Suprapubic skin (tissue), 4 donors: ENCODE results near the gene DUOX2. TPM values are rescaled to one million over a fixed set of nuclear protein-coding genes. Genes with fewer than 3 reads are reported as not detected.
"Not testable (repeated sequence)": the region's sequence is repeated elsewhere in the genome, so short reads cannot be mapped to it uniquely, and the experiment has no call there.

Source experiments
- DNase-seq, 2 donors: peaks; one replicate each; pipeline ENCODE4 v3.0.0-alpha.2; 2019; ENCODE audit warnings: low spot score in 2 of 2
- H3K27ac ChIP-seq: fragments of 200-600 bp; sonication (generic); one replicate; pipeline ENCODE4 v1.5.1; 2019
- H3K27me3 ChIP-seq: fragments of 200-600 bp; sonication (generic); one replicate; pipeline ENCODE4 v1.5.1; 2019
- H3K36me3 ChIP-seq: fragments of 200-600 bp; sonication (generic); one replicate; pipeline ENCODE4 v1.5.1; 2019
- H3K4me1 ChIP-seq: fragments of 200-600 bp; sonication (generic); one replicate; pipeline ENCODE4 v1.5.1; 2019
- H3K4me3 ChIP-seq: fragments of 200-600 bp; sonication (generic); one replicate; pipeline ENCODE4 v1.5.1; 2019; ENCODE audit warnings: mild to moderate bottlenecking
- H3K9me3 ChIP-seq: fragments of 200-600 bp; sonication (generic); one replicate; pipeline ENCODE4 v1.5.1; 2019
- CTCF ChIP-seq, 2 donors: fragments of 200-600 bp in 1 of 2; fragments of 450-650 bp in 1 of 2; sonication (generic) in 1 of 2; IDR thresholded peaks; one replicate each; pipeline ENCODE4 v1.5.1; 2016 to 2019; ENCODE audit warnings: antibody characterized with exemption in 2 of 2, mild to moderate bottlenecking in 1 of 2, moderate library complexity in 1 of 2
- EP300 ChIP-seq: sonication (generic); formaldehyde crosslinking; IDR thresholded peaks from one replicate; pipeline ENCODE4 v1.6.1; 2017; ENCODE audit warnings: antibody characterized with exemption
- POLR2A ChIP-seq, 2 donors: fragments of 450-650 bp; IDR thresholded peaks; one replicate each; pipeline ENCODE4 v1.6.1; 2017; ENCODE audit warnings: antibody characterized with exemption in 2 of 2, mild to moderate bottlenecking in 2 of 2, moderate library complexity in 2 of 2
- POLR2AphosphoS5 ChIP-seq, 3 donors: sonication (generic); formaldehyde crosslinking; IDR thresholded peaks; one replicate each; pipeline ENCODE4 v1.6.1; 2017; ENCODE audit warnings: antibody characterized with exemption in 3 of 3
- WGBS: methylation state at CpG from one replicate; pipeline ENCODE4 v1.1.5; 2018; 5-methylcytosine and 5-hydroxymethylcytosine counted together
- total RNA-seq, 4 donors: library from RNA; depleted of rRNA; stranded (reverse); fragments of >200 nt; gene quantifications; one replicate each; pipeline ENCODE4 v1.1.0, GENCODE V29; 2016

DUOX2 gene
- total RNA-seq, 4 donors from 2014 or later: 2.3 to 32.6 (median 6.9) TPM

GRCh38 chr15:45079628-45080246 lies 34.2 kb downstream of the DUOX2 start:
- 91% methylated on average over 4 of the region's 5 CpGs for WGBS
- not testable (repeated sequence) for H3K27me3 ChIP-seq, H3K4me1 ChIP-seq, DNase-seq, H3K36me3 ChIP-seq, H3K4me3 ChIP-seq, H3K27ac ChIP-seq, H3K9me3 ChIP-seq

GRCh38 chr15:45079201-45079600 lies 34.8 kb downstream of the DUOX2 start:
- H3K9me3 ChIP-seq, H3K4me1 ChIP-seq, H3K27me3 ChIP-seq, H3K4me3 ChIP-seq, H3K27ac ChIP-seq, H3K36me3 ChIP-seq, DNase-seq: not testable (repeated sequence)
- WGBS: 79% methylated on average over 5 of the region's 5 CpGs

- H3K4me3 ChIP-seq, H3K9me3 ChIP-seq, DNase-seq, H3K36me3 ChIP-seq, H3K4me1 ChIP-seq, H3K27me3 ChIP-seq, H3K27ac ChIP-seq: not testable (repeated sequence)
- WGBS: 94% methylated on average over 2 of the region's 2 CpGs
These were observed 36.6 kb downstream of the DUOX2 start for GRCh38 chr15:45077391-45077790.

- not testable (repeated sequence) for H3K4me1 ChIP-seq, H3K27ac ChIP-seq, H3K36me3 ChIP-seq, H3K9me3 ChIP-seq, H3K4me3 ChIP-seq, H3K27me3 ChIP-seq, DNase-seq
- no CpG with 5 or more reads among the region's 9 CpGs for WGBS
These were observed 38.3 kb downstream of the DUOX2 start for GRCh38 chr15:45075440-45076320.

GRCh38 chr15:45073602-45074001 lies 40.4 kb downstream of the DUOX2 start:
- not testable (repeated sequence) for H3K27me3 ChIP-seq, H3K36me3 ChIP-seq, H3K4me3 ChIP-seq, H3K27ac ChIP-seq, H3K9me3 ChIP-seq, H3K4me1 ChIP-seq, DNase-seq

- WGBS: 72% methylated on average over 3 of the region's 6 CpGs
- not testable (repeated sequence) for H3K4me1 ChIP-seq, H3K27ac ChIP-seq, H3K4me3 ChIP-seq, H3K27me3 ChIP-seq, DNase-seq, H3K9me3 ChIP-seq, H3K36me3 ChIP-seq
These were observed 44.0 kb downstream of the DUOX2 start for GRCh38 chr15:45069942-45070360.

GRCh38 chr15:45064386-45064785 lies 49.6 kb downstream of the DUOX2 start:
- 80% methylated on average over 4 of the region's 4 CpGs for WGBS
- TF ChIP-seq CTCF (IDR thresholded peaks at IDR 0.05) (no peak), POLR2A (IDR thresholded peaks at IDR 0.05) (no peak), POLR2AphosphoS5 (IDR thresholded peaks at IDR 0.05) (no peak), EP300 (no peak)
- H3K27me3 ChIP-seq: no peaks in the 10 kb centered on the region
- H3K9me3 ChIP-seq: no peaks in the 10 kb centered on the region
- H3K4me3 ChIP-seq: no peak overlapping the region
- no peaks in the 10 kb centered on the region for H3K4me1 ChIP-seq
- no peak overlapping the region for H3K27ac ChIP-seq
- no peak for DNase-seq
- peaks cover 6% of the 10 kb centered on the region for H3K36me3 ChIP-seq

- not testable (repeated sequence) for H3K4me3 ChIP-seq, H3K27ac ChIP-seq, H3K36me3 ChIP-seq, DNase-seq, H3K9me3 ChIP-seq, H3K4me1 ChIP-seq, H3K27me3 ChIP-seq
- WGBS: 86% methylated on average over 7 of the region's 7 CpGs
These were observed 51.7 kb downstream of the DUOX2 start for GRCh38 chr15:45062301-45062700.

GRCh38 chr15:45058690-45059675 lies 55.0 kb downstream of the DUOX2 start:
- not testable (repeated sequence) for H3K36me3 ChIP-seq, H3K4me3 ChIP-seq, H3K4me1 ChIP-seq, DNase-seq, H3K27ac ChIP-seq, H3K9me3 ChIP-seq, H3K27me3 ChIP-seq
- 68% methylated on average over 3 of the region's 3 CpGs for WGBS

GRCh38 chr15:45052676-45053075 lies 61.3 kb downstream of the DUOX2 start:
- DNase-seq, H3K9me3 ChIP-seq, H3K27ac ChIP-seq, H3K27me3 ChIP-seq, H3K36me3 ChIP-seq, H3K4me3 ChIP-seq, H3K4me1 ChIP-seq: not testable (repeated sequence)
- WGBS: 92% methylated on average over 3 of the region's 3 CpGs
